Common myeloid progenitor, CD34-positive (primary cell): ENCODE results near the gene UBALD2.

Experiments
- CTCF ChIA-PET: fragments of 350-600 bp; sonication (Branson Sonifier 250); formaldehyde crosslinking; loops from one replicate; lab custom pipeline; 2021; ENCODE audit warnings: antibody characterized with exemption; lab: Charles Lee
- POLR2A ChIA-PET: fragments of 350-600 bp; sonication (Branson Sonifier 250); formaldehyde crosslinking; loops from one replicate; lab custom pipeline; 2021; ENCODE audit warnings: antibody characterized with exemption; lab: Charles Lee
- DNase-seq, 3 donors: peaks; one replicate each; pipeline versions ENCODE4 v3.0.0 to v3.0.0-alpha.2; 2013
- H3K27ac ChIP-seq, 2 experiments: 1 replicate in 1 of 2; 2 replicates in 1 of 2; pipeline ENCODE4 v1.7.0; 2013; ENCODE audit warnings: inconsistent platforms in 2 of 2, low read length in 2 of 2, mild to moderate bottlenecking in 2 of 2, low read depth in 1 of 2, moderate library complexity in 1 of 2; ENCODE audit not compliant: severe bottlenecking in 2 of 2, insufficient read depth in 1 of 2, poor library complexity in 1 of 2
- H3K27me3 ChIP-seq, 5 experiments: replicated peaks in 2 of 5; 1 replicate in 3 of 5; 2 replicates in 2 of 5; pipeline versions ENCODE4 v1.6.1 to v1.7.0; 2013; ENCODE audit warnings: low read length in 4 of 5, mild to moderate bottlenecking in 2 of 5, moderate library complexity in 2 of 5, inconsistent platforms in 1 of 5; ENCODE audit not compliant: insufficient read depth in 5 of 5, control insufficient read depth in 4 of 5
- H3K36me3 ChIP-seq, 4 experiments: 1 replicate in 2 of 4; 2 replicates in 2 of 4; pipeline versions ENCODE4 v1.6.1 to v1.7.0; 2013; ENCODE audit warnings: low read length in 3 of 4, control low read depth in 1 of 4, mild to moderate bottlenecking in 1 of 4; ENCODE audit not compliant: control insufficient read depth in 4 of 4, insufficient read depth in 4 of 4
- H3K4me1 ChIP-seq, 4 experiments: 1 replicate in 3 of 4; 2 replicates in 1 of 4; pipeline versions ENCODE4 v1.6.1 to v1.7.1; 2013; ENCODE audit warnings: low read length in 3 of 4, mild to moderate bottlenecking in 3 of 4, control low read depth in 1 of 4, inconsistent platforms in 1 of 4, moderate library complexity in 1 of 4; ENCODE audit not compliant: control insufficient read depth in 4 of 4, insufficient read depth in 4 of 4; ENCODE audit errors: control extremely low read depth in 1 of 4
- H3K4me3 ChIP-seq, 7 experiments: 1 replicate in 4 of 7; 2 replicates in 3 of 7; pipeline versions ENCODE4 v1.5.1 to v1.7.0; 2013; ENCODE audit warnings: mild to moderate bottlenecking in 7 of 7, low read length in 6 of 7, moderate library complexity in 6 of 7, inconsistent platforms in 2 of 7, low read depth in 2 of 7, control low read depth in 1 of 7; ENCODE audit not compliant: insufficient read depth in 4 of 7, control insufficient read depth in 1 of 7; ENCODE audit errors: extremely low read depth in 1 of 7
- H3K9me3 ChIP-seq, 5 experiments: 1 replicate in 4 of 5; 2 replicates in 1 of 5; pipeline versions ENCODE4 v1.6.1 to v1.7.1; 2013; ENCODE audit warnings: low read length in 4 of 5, mild to moderate bottlenecking in 2 of 5, inconsistent platforms in 1 of 5, low read depth in 1 of 5, moderate library complexity in 1 of 5; ENCODE audit not compliant: control insufficient read depth in 4 of 5, insufficient read depth in 2 of 5; ENCODE audit errors: control extremely low read depth in 1 of 5
- WGBS: methylation state at CpG from one replicate; pipeline ENCODE4 v1.1.5; 2013; ENCODE audit not compliant: insufficient coverage; 5-methylcytosine and 5-hydroxymethylcytosine counted together

The UBALD2 gene

DNA sequence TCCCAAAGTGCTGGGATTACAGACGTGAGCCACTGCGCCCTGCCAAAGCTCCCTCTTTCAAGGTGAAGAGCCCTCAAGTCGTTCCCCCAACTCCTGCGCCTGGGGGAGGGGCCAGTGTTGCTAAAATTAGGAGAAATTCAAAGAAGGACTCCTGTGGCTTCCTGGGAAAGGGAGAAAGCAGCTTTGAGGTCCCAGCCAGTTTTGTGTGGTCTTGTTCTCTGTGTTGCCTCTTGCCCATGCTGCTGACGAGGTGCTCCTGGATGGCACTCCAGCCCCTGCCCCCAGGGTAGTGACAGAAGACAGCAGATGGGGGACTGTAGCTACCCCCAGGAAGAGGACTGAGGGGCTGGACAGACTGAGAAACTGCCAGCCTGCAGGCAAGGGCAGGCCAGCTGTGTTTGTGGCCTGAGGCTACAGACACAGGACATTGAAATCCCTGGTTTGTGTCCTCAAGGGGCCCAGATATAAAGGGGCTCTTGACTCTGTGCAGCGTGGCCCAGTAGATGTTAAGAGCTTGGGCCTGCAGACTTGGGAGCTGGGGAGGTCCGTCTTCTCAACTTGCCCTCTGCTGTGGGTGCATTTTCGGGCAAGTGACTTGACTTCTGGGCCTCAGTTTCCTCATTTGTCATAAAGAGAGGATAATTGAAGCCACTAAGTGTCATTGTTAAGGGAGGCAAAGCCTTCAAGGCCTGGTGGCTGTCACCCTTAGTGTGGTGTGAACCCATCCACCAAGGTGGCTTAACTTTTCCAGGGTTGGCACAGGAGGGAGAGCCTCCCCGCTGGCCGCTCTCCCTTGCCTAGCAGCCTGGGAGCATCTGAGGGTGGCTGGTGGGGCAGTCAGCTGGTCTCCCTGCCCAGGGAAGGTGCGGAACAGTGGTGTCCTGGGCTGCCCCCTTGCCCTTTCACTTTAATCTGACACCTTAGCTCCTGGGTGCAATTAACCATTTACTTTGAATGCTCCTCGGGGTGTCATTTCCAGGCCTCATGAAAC lies 4.1 kb downstream of the UBALD2 start:
- Histone ChIP-seq H3K9me3 (no peaks in the 10 kb centered on the region), H3K36me3 (peaks cover 0 to 31% (median 8%) of the 10 kb centered on the region in 4 experiments), H3K4me3 (peak overlapping the region in 1 of 7 experiments; percentile 45), H3K27me3 (no peaks in the 10 kb centered on the region), H3K27ac (peak overlapping the region in 1 of 2 experiments; percentile 94), H3K4me1 (peaks cover 10 to 81% (median 74%) of the 10 kb centered on the region in 4 experiments)
- WGBS: 71% methylated on average over 11 of the region's 12 CpGs
- ChIA-PET POLR2A (interaction anchor here (1.4 kb wide), 1 partner anchor 20 kb away, joined by 3 read pairs; no protein-coding TSS in a partner anchor), CTCF (interaction anchor here (0.8 to 7.4 kb wide), 4 partner anchors 10 to 125 kb away, joined by 3 to 35 read pairs (median 16); no protein-coding TSS in a partner anchor)
- no peak for DNase-seq

GRCh38 chr17:76270127-76270592 lies 5.0 kb downstream of the UBALD2 start:
- no peak for DNase-seq
- Histone ChIP-seq H3K36me3 (peaks cover 0 to 31% (median 10%) of the 10 kb centered on the region in 4 experiments), H3K4me3 (no peak overlapping the region), H3K27ac (peak overlapping the region in 1 of 2 experiments; percentile 94), H3K4me1 (peaks cover 7 to 82% (median 72%) of the 10 kb centered on the region in 4 experiments), H3K27me3 (no peaks in the 10 kb centered on the region), H3K9me3 (no peaks in the 10 kb centered on the region)
- WGBS: 85% methylated on average over 4 of the region's 26 CpGs
- ChIA-PET CTCF (interaction anchor here (1.6 to 7.4 kb wide), 3 partner anchors 9 to 23 kb away, joined by 3 to 35 read pairs (median 27); no protein-coding TSS in a partner anchor), POLR2A (interaction anchor here (1.4 kb wide), 1 partner anchor 20 kb away, joined by 3 read pairs; no protein-coding TSS in a partner anchor)

DNA sequence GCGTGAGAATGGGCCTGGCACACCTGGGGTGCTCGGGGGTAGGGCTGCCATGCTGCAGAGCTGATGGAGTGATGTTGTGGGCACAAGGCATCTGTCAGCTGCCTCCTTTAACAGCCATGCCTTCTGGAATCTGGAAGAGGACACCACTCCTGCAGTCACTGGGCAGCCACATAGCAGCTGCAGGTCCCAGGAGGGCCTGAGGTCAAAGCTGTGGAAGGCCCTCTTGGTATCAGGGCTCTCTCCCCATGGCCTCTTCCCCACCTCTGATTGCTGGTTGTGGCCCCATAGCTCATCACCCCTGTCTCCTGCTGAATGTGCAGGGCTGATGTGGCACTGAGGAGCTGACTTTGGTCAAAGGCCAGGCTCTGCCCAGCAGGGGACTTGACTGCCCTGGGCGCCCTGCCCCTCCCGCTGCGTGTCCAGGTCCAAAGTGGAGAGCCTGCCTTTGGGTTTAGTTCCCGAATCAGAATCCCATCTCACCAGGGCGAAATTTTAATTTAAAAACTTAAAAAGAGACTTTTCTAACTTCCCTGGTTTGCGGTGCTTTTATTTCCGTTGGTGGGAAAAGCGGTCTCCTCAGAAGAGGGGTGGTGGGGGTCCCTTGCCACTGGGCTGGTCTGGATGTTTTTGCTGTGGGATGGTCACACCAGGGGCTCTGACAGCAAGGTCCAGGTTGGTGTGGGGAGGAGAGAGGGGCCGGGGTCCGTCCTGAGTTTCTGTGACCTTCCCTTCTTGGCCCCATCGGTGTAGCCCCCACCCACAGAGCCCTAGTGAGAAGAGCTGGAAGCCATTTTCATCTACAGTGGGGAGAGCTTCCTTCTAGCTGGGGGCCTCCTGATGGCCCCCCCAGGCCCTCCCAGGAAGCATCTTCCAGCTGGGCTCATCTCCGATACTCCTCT lies 5.9 kb downstream of the UBALD2 start:
- peak overlapping the region; percentile 40 to 68 for H3K27ac ChIP-seq
- ChIA-PET CTCF (interaction anchor here (0.9 to 7.4 kb wide), 7 partner anchors 9 to 145 kb away, joined by 3 to 35 read pairs (median 3); no protein-coding TSS in a partner anchor), POLR2A (interaction anchor here (0.7 to 1.5 kb wide), 4 partner anchors 18 to 193 kb away, joined by 3 read pairs; no protein-coding TSS in a partner anchor)
- peaks cover 7 to 89% (median 74%) of the 10 kb centered on the region in 4 experiments for H3K4me1 ChIP-seq
- H3K4me3 ChIP-seq: peak overlapping the region in 2 of 7 experiments; percentile 72 to 77
- peaks cover 0 to 31% (median 10%) of the 10 kb centered on the region in 4 experiments for H3K36me3 ChIP-seq
- no peaks in the 10 kb centered on the region for H3K9me3 ChIP-seq
- DNase-seq: no peak
- no peaks in the 10 kb centered on the region for H3K27me3 ChIP-seq
- 93% methylated on average over 10 of the region's 14 CpGs for WGBS

GRCh38 chr17:76271669-76272540 lies 6.8 kb downstream of the UBALD2 start:
- WGBS: 6% methylated on average over 19 of the region's 38 CpGs
- peak overlapping the region; percentile 40 to 68 for H3K27ac ChIP-seq
- peaks cover 7 to 89% (median 67%) of the 10 kb centered on the region in 4 experiments for H3K4me1 ChIP-seq
- H3K9me3 ChIP-seq: no peaks in the 10 kb centered on the region
- peak overlapping the region in 6 of 7 experiments; percentile 18 to 77 (median 58) for H3K4me3 ChIP-seq
- no peaks in the 10 kb centered on the region for H3K27me3 ChIP-seq
- peaks cover 0 to 29% (median 10%) of the 10 kb centered on the region in 4 experiments for H3K36me3 ChIP-seq
- CTCF ChIA-PET: interaction anchor here (0.6 to 7.4 kb wide), 8 partner anchors 8 to 152 kb away, joined by 3 to 35 read pairs (median 4); no protein-coding TSS in a partner anchor
- peak; percentile 62 to 87 (median 84) for DNase-seq
- POLR2A ChIA-PET: interaction anchor here (0.7 to 1.5 kb wide), 5 partner anchors 19 to 310 kb away, joined by 3 read pairs; no protein-coding TSS in a partner anchor

DNA sequence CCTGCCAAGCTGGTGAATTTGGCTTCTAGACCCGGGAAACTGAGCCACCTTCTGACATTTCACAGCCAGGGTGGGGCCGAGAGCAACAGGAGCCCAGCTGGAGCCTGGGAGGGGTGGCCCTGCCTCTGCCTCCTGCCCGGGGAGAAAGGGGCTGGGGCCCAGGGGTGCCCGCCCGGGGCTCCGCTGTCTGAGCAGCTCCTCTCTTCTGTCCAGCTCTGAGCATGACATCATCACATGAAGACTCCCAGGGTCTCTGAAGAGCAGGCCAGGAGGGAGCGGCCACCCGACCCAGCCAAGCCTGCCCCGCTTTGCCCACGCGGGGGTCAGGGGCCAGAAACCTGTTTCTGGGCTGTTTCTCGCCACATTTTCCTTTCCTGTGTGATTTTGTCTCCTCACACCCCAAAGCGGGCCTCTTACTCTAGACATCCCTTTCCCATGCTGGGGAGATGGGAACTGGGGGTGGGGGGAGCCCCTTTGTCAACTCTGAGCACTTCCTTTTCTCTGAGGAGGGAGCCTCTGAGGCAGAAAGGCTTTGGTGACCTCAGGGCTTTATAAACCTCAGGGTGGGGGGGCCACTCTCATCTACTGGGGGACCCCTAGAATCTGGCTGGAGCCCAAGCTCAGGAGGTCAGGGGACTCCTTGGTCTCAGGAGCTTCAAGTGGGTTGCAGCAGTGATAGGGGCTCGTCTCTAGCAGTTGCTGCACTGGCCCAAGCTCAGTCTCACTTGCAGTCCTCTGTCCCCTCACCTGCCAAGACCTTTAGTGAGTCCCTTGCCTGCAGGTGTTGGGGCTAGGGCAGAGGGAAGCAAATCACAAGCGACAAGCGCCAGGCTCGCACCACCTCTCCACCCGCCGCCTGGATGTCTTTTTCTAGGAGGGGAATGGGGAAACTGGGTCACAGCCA lies 7.6 kb downstream of the UBALD2 start:
- 60% methylated on average over 10 of the region's 19 CpGs for WGBS
- Histone ChIP-seq H3K9me3 (no peaks in the 10 kb centered on the region), H3K4me1 (peaks cover 3 to 83% (median 58%) of the 10 kb centered on the region in 4 experiments), H3K36me3 (peaks cover 0 to 26% (median 10%) of the 10 kb centered on the region in 4 experiments), H3K4me3 (peak overlapping the region in 6 of 7 experiments; percentile 10 to 77 (median 58)), H3K27me3 (no peaks in the 10 kb centered on the region), H3K27ac (peak overlapping the region; percentile 33 to 68)
- POLR2A ChIA-PET: interaction anchor here (0.8 to 1.5 kb wide), 3 partner anchors 20 to 311 kb away, joined by 3 read pairs; no protein-coding TSS in a partner anchor
- peak in 2 of 3 donors; percentile 36 to 37 for DNase-seq
- CTCF ChIA-PET: interaction anchor here (0.6 to 7.4 kb wide), 9 partner anchors 17 to 152 kb away, joined by 3 to 35 read pairs (median 4); partner anchors contain the start of gene FOXJ1
